ENCODE data around the gene C4BPA.

GRCh38 chr1:207056673-207057072 lies 47.4 kb upstream of the C4BPA start:
- TF ChIP-seq CTCF (IDR thresholded peaks at IDR 0.05) (no peak), POLR2A (IDR thresholded peaks at IDR 0.05) (no peak)

Measured in uterus (tissue), 2 donors.